Neural cell (in vitro differentiated cells): Measurements from ENCODE around the gene MAP3K20. TPM values are rescaled to one million over a fixed set of nuclear protein-coding genes. Genes with fewer than 3 reads are reported as not detected.
"Not testable (repeated sequence)": the region's sequence is repeated elsewhere in the genome, so short reads cannot be mapped to it uniquely, and the experiment has no call there.

Experiments
- H2AFZ ChIP-seq: fragments of 200-600, 300-800 bp; sonication (generic), shearing (Covaris generic); 2 replicates; pipeline ENCODE4 v1.6.0; 2014; ENCODE audit warnings: low read depth, mild to moderate bottlenecking, antibody characterized with exemption, low read length, moderate library complexity
- H3F3A ChIP-seq: fragments of 200-600 bp; shearing (Covaris generic); 2 replicates; pipeline ENCODE4 v1.6.1; 2016; ENCODE audit warnings: mild to moderate bottlenecking, moderate library complexity, mixed read lengths, antibody characterized with exemption, low read length; ENCODE audit not compliant: insufficient read depth, poor library complexity, severe bottlenecking
- H3K27ac ChIP-seq: fragments of 200-600, 300-800 bp; sonication (generic), shearing (Covaris generic); 2 replicates; pipeline ENCODE4 v1.5.1; 2014; ENCODE audit warnings: mild to moderate bottlenecking, low read length, moderate library complexity
- H3K27me3 ChIP-seq: fragments of 300-800, 200-600 bp; sonication (generic), shearing (Covaris generic); 2 replicates; pipeline ENCODE4 v1.6.0; 2014; ENCODE audit warnings: mild to moderate bottlenecking, low read depth, low read length, moderate library complexity; ENCODE audit not compliant: insufficient read depth
- H3K36me3 ChIP-seq: fragments of 300-800, 200-600 bp; sonication (generic), shearing (Covaris generic); 2 replicates; pipeline ENCODE4 v1.5.1; 2014; ENCODE audit warnings: mild to moderate bottlenecking, antibody characterized with exemption, low read length, moderate library complexity; ENCODE audit not compliant: insufficient read depth
- H3K4me2 ChIP-seq: fragments of 300-800, 200-600 bp; sonication (generic), shearing (Covaris generic); 2 replicates; pipeline ENCODE4 v1.6.0; 2014; ENCODE audit warnings: mild to moderate bottlenecking, low read length
- H3K4me3 ChIP-seq: fragments of 300-800, 200-600 bp; sonication (generic), shearing (Covaris generic); 2 replicates; pipeline ENCODE4 v1.5.1; 2014; ENCODE audit warnings: mild to moderate bottlenecking, low read length, moderate library complexity
- H3K79me2 ChIP-seq: fragments of 200-600 bp; shearing (Covaris generic); replicated peaks from 2 replicates; pipeline ENCODE4 v1.6.0; 2014; ENCODE audit warnings: mild to moderate bottlenecking, low read length, moderate library complexity; ENCODE audit not compliant: insufficient read depth
- H3K9ac ChIP-seq: fragments of 300-800, 200-600 bp; sonication (generic), shearing (Covaris generic); 2 replicates; pipeline ENCODE4 v1.6.1; 2016; ENCODE audit warnings: mild to moderate bottlenecking, low read length, mixed read lengths
- H3K9me2 ChIP-seq: fragments of 200-600 bp; shearing (Covaris generic); 2 replicates; pipeline ENCODE4 v1.6.1; 2016; ENCODE audit warnings: mild to moderate bottlenecking, low read length, mixed read lengths; ENCODE audit not compliant: insufficient read depth
- H3K9me3 ChIP-seq: fragments of 200-600, 300-800 bp; sonication (generic), shearing (Covaris generic); 2 replicates; pipeline ENCODE4 v1.6.1; 2016; ENCODE audit warnings: mild to moderate bottlenecking, mixed run types, low read length, moderate library complexity, mixed read lengths
- H4K20me1 ChIP-seq: fragments of 200-600 bp; shearing (Covaris generic); 2 replicates; pipeline ENCODE4 v1.6.1; 2016; ENCODE audit warnings: mild to moderate bottlenecking, mixed run types; ENCODE audit not compliant: insufficient read depth
- CTCF ChIP-seq: fragments of 450-650 bp; IDR thresholded peaks from 2 replicates; pipeline ENCODE4 v1.5.1; 2014; ENCODE audit warnings: antibody characterized with exemption, mild to moderate bottlenecking, moderate library complexity; ENCODE audit not compliant: poor library complexity, severe bottlenecking
- EP300 ChIP-seq: fragments of 450-650 bp; conservative IDR thresholded peaks from 2 replicates; pipeline ENCODE4 v1.6.1; 2014; ENCODE audit warnings: antibody characterized with exemption, mild to moderate bottlenecking, moderate library complexity; ENCODE audit not compliant: poor library complexity, severe bottlenecking
- EZH2 ChIP-seq: fragments of 200-600, 300-800 bp; shearing (Covaris generic), sonication (generic); IDR thresholded peaks from 2 replicates; pipeline ENCODE4 v1.6.1; 2014; ENCODE audit warnings: antibody characterized with exemption, low read length, borderline replicate concordance, mild to moderate bottlenecking; ENCODE audit not compliant: insufficient read depth, poor library complexity, severe bottlenecking
- MXI1 ChIP-seq: fragments of 450-650 bp; conservative IDR thresholded peaks from 2 replicates; pipeline ENCODE4 v1.6.1; 2014; ENCODE audit warnings: antibody characterized with exemption, mild to moderate bottlenecking; ENCODE audit not compliant: poor library complexity, severe bottlenecking
- POLR2AphosphoS5 ChIP-seq: IDR thresholded peaks from 2 replicates; pipeline ENCODE4 v1.6.1; 2012
- RAD21 ChIP-seq: fragments of 450-650 bp; conservative IDR thresholded peaks from 2 replicates; pipeline ENCODE4 v1.6.1; 2014; ENCODE audit warnings: antibody characterized with exemption, mild to moderate bottlenecking, moderate library complexity
- REST ChIP-seq: IDR thresholded peaks from 2 replicates; pipeline ENCODE4 v1.6.1; 2012; ENCODE audit warnings: borderline replicate concordance
- SMC3 ChIP-seq: fragments of 450-650 bp; conservative IDR thresholded peaks from 2 replicates; pipeline ENCODE4 v1.6.1; 2014; ENCODE audit warnings: antibody characterized with exemption, mild to moderate bottlenecking, moderate library complexity; ENCODE audit not compliant: poor library complexity
- TAF1 ChIP-seq: IDR thresholded peaks from 2 replicates; pipeline ENCODE4 v1.6.1; 2012; ENCODE audit warnings: low read depth
- polyA plus RNA-seq: library from polyadenylated mRNA; depleted of rRNA; stranded (reverse); fragments of >200 nt; gene quantifications from 2 replicates; pipeline ENCODE4 v1.2.3, GENCODE V29; 2014

MAP3K20 gene
- polyA plus RNA-seq, 1 donor from 2014 or later, result 0.48 TPM

GRCh38 chr2:173305303-173305702 lies 229.7 kb downstream of the MAP3K20 start:
- Histone ChIP-seq H3K27me3 (no peaks in the 10 kb centered on the region), H3K9ac (no peak overlapping the region), H3F3A (no peaks in the 10 kb centered on the region), H3K36me3 (no peaks in the 10 kb centered on the region), H3K9me2 (no peaks in the 10 kb centered on the region), H3K27ac (no peak overlapping the region), H2AFZ (no peak overlapping the region), H3K79me2 (no peaks in the 10 kb centered on the region), H3K9me3 (no peaks in the 10 kb centered on the region), H3K4me3 (no peak overlapping the region), H3K4me2 (no peak overlapping the region), H4K20me1 (no peaks in the 10 kb centered on the region)
- TF ChIP-seq SMC3, result no peak
- no peak for TF ChIP-seq EP300
- TF ChIP-seq REST, result no peak
- no peak for TF ChIP-seq EZH2
- no peak for TF ChIP-seq RAD21

- Histone ChIP-seq H3K27ac (no peak overlapping the region), H3K27me3 (no peaks in the 10 kb centered on the region), H3F3A (no peaks in the 10 kb centered on the region), H3K9ac (no peak overlapping the region), H4K20me1 (no peaks in the 10 kb centered on the region), H3K79me2 (no peaks in the 10 kb centered on the region), H3K36me3 (no peaks in the 10 kb centered on the region), H3K9me2 (no peaks in the 10 kb centered on the region), H2AFZ (no peak overlapping the region), H3K9me3 (no peaks in the 10 kb centered on the region), H3K4me3 (no peak overlapping the region), H3K4me2 (no peak overlapping the region)
- TF ChIP-seq SMC3 (no peak), TAF1 (no peak), MXI1 (no peak), REST (no peak), RAD21 (no peak), POLR2AphosphoS5 (no peak), EP300 (no peak), EZH2 (no peak), CTCF (no peak)
These were observed 231.6 kb downstream of the MAP3K20 start for GRCh38 chr2:173307293-173307692.

GRCh38 chr2:173309370-173309769 lies 233.7 kb downstream of the MAP3K20 start:
- not testable (repeated sequence) for H4K20me1 ChIP-seq, H3K4me2 ChIP-seq, H3K9ac ChIP-seq, H3F3A ChIP-seq, H2AFZ ChIP-seq, H3K79me2 ChIP-seq, H3K9me3 ChIP-seq, H3K27ac ChIP-seq, H3K27me3 ChIP-seq, H3K36me3 ChIP-seq, H3K9me2 ChIP-seq, H3K4me3 ChIP-seq
